Erythroblast (primary cell): ENCODE measurements around the gene PSMB7.

ENCODE experiments used
- GATA1 ChIP-seq: IDR thresholded peaks from 2 replicates; pipeline ENCODE4 v1.6.1; 2011; ENCODE audit warnings: low read depth, mild to moderate bottlenecking, control low read depth, low read length, moderate library complexity
- POLR2A ChIP-seq: IDR thresholded peaks from 2 replicates; pipeline ENCODE4 v1.6.1; 2011; ENCODE audit warnings: mild to moderate bottlenecking, low read length

DNA sequence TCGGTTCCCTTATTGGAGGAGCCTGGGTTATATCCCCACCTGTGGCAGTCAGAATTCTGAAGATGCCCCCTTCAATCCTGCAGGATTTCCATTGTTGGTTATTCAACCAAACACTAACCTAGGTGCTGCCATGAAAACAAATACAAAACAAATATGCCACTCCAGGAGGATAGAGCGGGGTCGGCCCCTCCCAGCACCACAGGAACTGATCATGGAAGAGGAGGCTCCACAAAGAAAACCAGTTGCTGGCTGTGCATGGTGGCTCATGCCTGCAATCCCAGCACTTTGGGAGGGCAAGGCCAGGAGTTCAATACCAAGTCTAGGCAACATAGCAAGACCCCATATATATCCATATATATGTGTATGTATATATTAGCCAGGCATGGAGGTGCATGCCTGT, 21.8 kb upstream of the PSMB7 start:
- TF ChIP-seq POLR2A (no peak), GATA1 (no peak)
